ENCODE results near the gene WDFY2. TPM values are rescaled to one million over a fixed set of nuclear protein-coding genes. Genes with fewer than 3 reads are reported as not detected.

Gene WDFY2
- total and polyA plus RNA-seq, 2 donors: 3.4 to 7.4 TPM

DNA sequence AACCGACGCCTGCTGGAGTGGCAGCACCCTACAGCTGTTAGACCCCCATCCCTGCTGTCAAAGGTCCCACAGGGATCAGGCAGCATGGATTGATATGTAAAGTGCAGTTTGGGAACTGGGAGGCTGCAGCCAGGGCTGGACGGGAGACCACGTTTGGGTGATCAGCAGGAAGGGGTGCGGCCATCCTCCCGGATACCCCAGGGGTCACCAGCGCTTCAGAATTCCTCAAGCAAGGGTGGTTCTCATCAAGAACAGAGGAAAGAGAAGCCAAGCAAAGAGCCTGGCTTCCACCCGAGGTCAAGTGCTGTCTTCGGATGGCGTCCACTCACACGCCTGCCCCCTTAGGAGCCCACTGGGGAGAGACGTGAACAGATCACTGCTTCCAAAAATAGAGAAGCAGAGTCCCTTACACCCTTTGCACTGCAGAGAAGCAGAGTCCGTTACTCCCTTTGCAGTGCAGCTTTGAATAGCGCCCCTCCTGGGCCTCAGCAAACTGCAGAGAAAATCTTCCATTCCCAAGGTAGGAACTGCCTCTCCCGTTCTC is 184.2 kb downstream of the WDFY2 start:
- no peak overlapping the region for H3K27ac ChIP-seq (ENCODE audit: low read depth in 1 of 2, low read length in 1 of 2)

DNA sequence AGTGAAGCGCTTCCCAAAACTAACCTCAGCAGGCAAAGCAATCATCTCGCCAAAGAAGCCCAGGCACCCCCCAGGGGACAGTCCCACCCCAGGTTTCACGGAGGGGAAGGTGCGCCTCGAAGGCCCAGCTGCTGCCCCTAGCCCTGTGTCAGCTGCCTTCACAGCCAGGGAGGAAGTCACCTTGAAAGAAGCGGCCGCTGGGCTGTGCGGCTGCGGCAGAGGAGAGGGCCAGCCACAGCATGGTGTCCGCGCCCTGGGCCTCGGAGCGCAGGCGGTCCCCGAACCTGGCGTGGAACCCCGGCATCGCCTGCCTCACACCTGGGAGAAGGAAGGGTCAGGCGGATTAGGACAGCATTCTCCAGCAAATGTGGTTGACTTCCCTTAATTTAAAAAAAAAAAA is 184.7 kb downstream of the WDFY2 start:
- H3K27ac ChIP-seq (ENCODE audit: low read depth in 1 of 2, low read length in 1 of 2): no peak overlapping the region
- no peaks in the 10 kb centered on the region for H3K27me3 ChIP-seq (ENCODE audit: control insufficient read depth in 2 of 2, insufficient read depth in 1 of 2, low read length in 1 of 2)
- H3K4me3 ChIP-seq (ENCODE audit: low read length in 2 of 2): no peak overlapping the region
- H3K36me3 ChIP-seq (ENCODE audit: control insufficient read depth in 2 of 2, insufficient read depth in 2 of 2, low read length in 1 of 2): peaks cover 4 to 21% of the 10 kb centered on the region in 2 donors
- WGBS: 98% methylated on average over 19 of the region's 19 CpGs
- peaks cover 0 to 3% of the 10 kb centered on the region in 2 donors for H3K9me3 ChIP-seq (ENCODE audit: control insufficient read depth in 2 of 2, insufficient read depth in 1 of 2, low read length in 1 of 2)
- no peak for DNase-seq (ENCODE audit: low read depth in 6 of 9, low spot score in 9 of 9)
- peaks cover 10 to 15% of the 10 kb centered on the region in 2 donors for H3K4me1 ChIP-seq (ENCODE audit: control insufficient read depth in 2 of 2, insufficient read depth in 2 of 2, low read length in 2 of 2)

More for the DNA sequence above, 184.2 kb downstream of the WDFY2 start:
- H3K4me1 ChIP-seq (ENCODE audit: control insufficient read depth in 2 of 2, insufficient read depth in 2 of 2, low read length in 2 of 2): peaks cover 10 to 16% of the 10 kb centered on the region in 2 donors
- DNase-seq (ENCODE audit: low read depth in 6 of 9, low spot score in 9 of 9): no peak
- H3K27me3 ChIP-seq (ENCODE audit: control insufficient read depth in 2 of 2, insufficient read depth in 1 of 2, low read length in 1 of 2): no peaks in the 10 kb centered on the region
- H3K4me3 ChIP-seq (ENCODE audit: low read length in 2 of 2): no peak overlapping the region
- peaks cover 4 to 21% of the 10 kb centered on the region in 2 donors for H3K36me3 ChIP-seq (ENCODE audit: control insufficient read depth in 2 of 2, insufficient read depth in 2 of 2, low read length in 1 of 2)
- WGBS: 98% methylated on average over 15 of the region's 15 CpGs
- peaks cover 0 to 4% of the 10 kb centered on the region in 2 donors for H3K9me3 ChIP-seq (ENCODE audit: control insufficient read depth in 2 of 2, insufficient read depth in 1 of 2, low read length in 1 of 2)

DNA sequence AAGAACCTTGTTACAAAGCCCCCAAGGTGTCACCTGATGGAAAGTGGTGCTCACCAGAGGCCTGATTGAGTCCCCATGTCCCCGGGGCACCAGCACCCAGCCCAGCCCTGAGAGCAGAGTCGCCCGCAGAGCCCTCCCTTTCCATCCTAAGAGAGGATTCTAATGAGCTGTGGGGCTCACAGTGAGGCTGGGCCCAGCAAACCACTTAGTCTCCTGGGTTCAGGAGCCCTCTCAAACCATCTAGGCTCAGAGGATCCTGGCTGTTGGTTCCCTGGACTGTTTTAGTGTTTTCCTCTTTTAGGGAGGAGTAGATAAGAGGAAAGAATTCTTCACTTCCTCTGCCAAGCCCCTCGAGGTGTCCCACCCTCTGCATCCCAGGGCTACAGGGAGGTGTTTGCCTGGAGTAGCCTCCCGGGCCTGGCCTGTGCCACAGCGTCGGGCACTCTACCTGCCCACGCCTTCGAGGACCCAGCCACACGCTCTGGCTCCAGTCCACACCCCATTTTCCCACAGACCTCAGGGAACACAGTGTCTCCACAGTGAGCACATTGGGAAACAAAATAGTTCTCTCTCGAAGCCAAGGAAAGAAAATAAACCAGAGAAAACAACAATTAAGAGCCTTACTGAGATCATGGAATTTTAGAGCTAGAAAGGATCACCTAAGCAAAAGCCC is 185.3 kb downstream of the WDFY2 start:
- H3K36me3 ChIP-seq (ENCODE audit: control insufficient read depth in 2 of 2, insufficient read depth in 2 of 2, low read length in 1 of 2): peaks cover 4 to 21% of the 10 kb centered on the region in 2 donors
- no peak for DNase-seq (ENCODE audit: low read depth in 6 of 9, low spot score in 9 of 9)
- no peaks in the 10 kb centered on the region for H3K27me3 ChIP-seq (ENCODE audit: control insufficient read depth in 2 of 2, insufficient read depth in 1 of 2, low read length in 1 of 2)
- H3K4me1 ChIP-seq (ENCODE audit: control insufficient read depth in 2 of 2, insufficient read depth in 2 of 2, low read length in 2 of 2): peaks cover 4 to 9% of the 10 kb centered on the region in 2 donors
- no peaks in the 10 kb centered on the region for H3K9me3 ChIP-seq (ENCODE audit: control insufficient read depth in 2 of 2, insufficient read depth in 1 of 2, low read length in 1 of 2)
- H3K4me3 ChIP-seq (ENCODE audit: low read length in 2 of 2): no peak overlapping the region
- no peak overlapping the region for H3K27ac ChIP-seq (ENCODE audit: low read depth in 1 of 2, low read length in 1 of 2)
- WGBS: 89% methylated on average over 11 of the region's 11 CpGs

DNA sequence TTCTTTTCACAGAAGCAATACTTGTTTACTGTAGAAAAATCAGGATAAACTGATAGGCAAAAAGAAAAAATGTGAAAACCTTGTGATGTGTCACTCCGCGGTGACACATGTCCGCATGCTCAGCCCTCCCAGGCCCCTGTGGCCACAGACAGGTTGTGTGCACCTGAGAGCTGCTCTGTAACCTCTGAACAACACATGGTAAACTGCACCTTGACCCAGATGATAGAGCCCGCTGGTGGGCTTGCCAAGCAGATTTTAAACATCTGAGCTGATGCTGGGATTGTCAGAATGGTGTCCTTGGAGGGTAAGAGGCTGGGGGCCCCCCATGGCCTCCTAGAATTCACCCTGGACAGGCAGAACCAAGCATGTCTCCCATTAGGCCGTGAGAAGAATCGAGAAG is 185.9 kb downstream of the WDFY2 start:
- H3K27ac ChIP-seq (ENCODE audit: low read depth in 1 of 2, low read length in 1 of 2): no peak overlapping the region
- H3K4me1 ChIP-seq (ENCODE audit: control insufficient read depth in 2 of 2, insufficient read depth in 2 of 2, low read length in 2 of 2): peaks cover 0 to 3% of the 10 kb centered on the region in 2 donors
- WGBS: 97% methylated on average over 6 of the region's 6 CpGs
- H3K27me3 ChIP-seq (ENCODE audit: control insufficient read depth in 2 of 2, insufficient read depth in 1 of 2, low read length in 1 of 2): no peaks in the 10 kb centered on the region
- no peak overlapping the region for H3K4me3 ChIP-seq (ENCODE audit: low read length in 2 of 2)
- H3K36me3 ChIP-seq (ENCODE audit: control insufficient read depth in 2 of 2, insufficient read depth in 2 of 2, low read length in 1 of 2): peaks cover 4 to 21% of the 10 kb centered on the region in 2 donors
- no peak for DNase-seq (ENCODE audit: low read depth in 6 of 9, low spot score in 9 of 9)
- H3K9me3 ChIP-seq (ENCODE audit: control insufficient read depth in 2 of 2, insufficient read depth in 1 of 2, low read length in 1 of 2): no peaks in the 10 kb centered on the region

DNA sequence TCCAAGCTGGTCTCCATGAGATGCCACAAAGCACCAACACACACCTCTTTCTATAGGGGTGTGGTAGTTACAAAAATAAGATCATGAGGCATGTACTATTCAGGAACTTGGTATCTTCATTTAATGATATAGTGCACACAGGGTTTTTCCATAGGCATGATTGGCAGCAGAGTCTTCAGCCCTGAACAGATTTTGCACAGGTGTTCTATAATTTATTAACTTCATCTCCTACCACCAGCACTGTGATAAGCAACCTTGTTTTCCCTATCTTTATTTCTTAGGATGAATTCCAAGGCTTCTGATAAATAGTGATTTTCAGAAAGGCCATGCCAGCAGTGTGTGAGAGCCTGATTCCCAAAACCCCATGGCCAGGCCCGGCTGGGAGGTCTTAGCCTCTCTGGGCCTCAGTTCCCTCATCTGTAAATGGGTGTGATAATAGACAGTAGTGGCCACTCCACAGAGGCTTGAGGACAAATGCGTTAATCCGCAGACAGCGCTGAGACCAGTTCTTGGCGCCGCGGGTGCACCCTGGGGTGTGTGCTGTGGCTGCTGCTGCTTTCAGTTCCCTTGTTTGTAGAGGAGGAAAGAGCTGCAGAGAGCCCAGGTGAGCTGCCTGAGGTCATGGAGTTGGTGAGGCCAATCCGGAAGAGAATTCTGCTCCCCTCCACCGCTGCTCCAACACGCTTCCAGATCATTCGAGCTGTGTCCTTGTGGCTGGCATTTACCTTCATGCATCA is 186.6 kb downstream of the WDFY2 start:
- Histone ChIP-seq H3K27ac (ENCODE audit: low read depth in 1 of 2, low read length in 1 of 2) (no peak overlapping the region), H3K4me1 (ENCODE audit: control insufficient read depth in 2 of 2, insufficient read depth in 2 of 2, low read length in 2 of 2) (no peaks in the 10 kb centered on the region), H3K9me3 (ENCODE audit: control insufficient read depth in 2 of 2, insufficient read depth in 1 of 2, low read length in 1 of 2) (no peaks in the 10 kb centered on the region), H3K4me3 (ENCODE audit: low read length in 2 of 2) (no peak overlapping the region), H3K27me3 (ENCODE audit: control insufficient read depth in 2 of 2, insufficient read depth in 1 of 2, low read length in 1 of 2) (no peaks in the 10 kb centered on the region), H3K36me3 (ENCODE audit: control insufficient read depth in 2 of 2, insufficient read depth in 2 of 2, low read length in 1 of 2) (peaks cover 4 to 21% of the 10 kb centered on the region in 2 donors)
- WGBS: 98% methylated on average over 11 of the region's 11 CpGs
- no peak for DNase-seq (ENCODE audit: low read depth in 6 of 9, low spot score in 9 of 9)

DNA sequence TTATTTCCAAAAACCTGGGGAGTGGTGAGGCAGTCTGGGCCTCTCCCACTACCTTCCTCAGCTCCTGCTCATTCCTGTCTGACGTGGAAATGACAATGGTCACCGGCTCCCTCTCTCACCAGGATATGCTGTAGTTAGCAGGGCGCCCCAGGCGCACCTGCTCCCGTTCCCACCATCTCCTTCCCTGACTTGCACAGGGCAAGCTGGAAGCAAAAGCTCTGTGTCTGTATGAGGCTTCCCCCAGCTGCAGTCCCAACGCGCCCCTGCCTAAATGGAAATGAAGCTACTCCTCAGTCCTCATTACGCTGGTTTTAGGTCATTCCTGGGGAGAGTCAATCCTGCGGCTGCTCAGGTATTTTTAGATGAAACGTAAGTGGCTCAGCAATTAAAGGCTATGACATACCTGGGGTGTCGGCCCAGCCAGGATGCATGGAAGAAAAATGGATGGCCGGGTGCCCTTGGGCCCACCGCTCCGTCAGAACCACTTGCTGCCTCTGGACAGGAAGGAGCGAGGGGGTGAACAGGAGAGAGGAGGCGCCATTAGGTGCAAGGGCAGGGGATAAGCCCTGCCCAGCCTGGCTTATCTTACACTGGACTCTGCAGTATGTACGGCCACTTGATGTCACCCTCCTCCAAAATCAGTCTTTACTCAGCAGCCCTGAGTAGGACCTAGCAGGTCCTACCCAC is 187.3 kb downstream of the WDFY2 start:
- DNase-seq (ENCODE audit: low read depth in 6 of 9, low spot score in 9 of 9): no peak
- Histone ChIP-seq H3K9me3 (ENCODE audit: control insufficient read depth in 2 of 2, insufficient read depth in 1 of 2, low read length in 1 of 2) (no peaks in the 10 kb centered on the region), H3K4me3 (ENCODE audit: low read length in 2 of 2) (no peak overlapping the region), H3K27me3 (ENCODE audit: control insufficient read depth in 2 of 2, insufficient read depth in 1 of 2, low read length in 1 of 2) (no peaks in the 10 kb centered on the region), H3K27ac (ENCODE audit: low read depth in 1 of 2, low read length in 1 of 2) (no peak overlapping the region), H3K36me3 (ENCODE audit: control insufficient read depth in 2 of 2, insufficient read depth in 2 of 2, low read length in 1 of 2) (peaks cover 4 to 18% of the 10 kb centered on the region in 2 donors), H3K4me1 (ENCODE audit: control insufficient read depth in 2 of 2, insufficient read depth in 2 of 2, low read length in 2 of 2) (no peaks in the 10 kb centered on the region)
- 96% methylated on average over 17 of the region's 17 CpGs for WGBS

DNA sequence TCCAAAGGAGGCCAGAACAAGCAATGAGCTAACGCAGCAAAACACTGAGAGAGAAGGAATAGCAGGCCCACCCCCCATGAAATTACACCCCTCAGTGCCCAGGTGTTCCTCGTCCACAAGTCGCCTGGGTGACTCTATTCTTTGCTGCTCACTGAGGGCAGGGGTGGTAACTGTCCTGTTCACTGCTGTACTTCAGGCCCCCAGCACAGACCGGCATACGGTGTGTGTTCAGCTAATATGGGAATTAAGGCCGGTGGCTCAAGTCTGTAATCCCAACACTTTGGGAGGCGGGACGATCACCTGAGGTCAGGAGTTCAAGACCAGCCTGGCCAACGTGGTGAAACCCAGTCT is 187.8 kb downstream of the WDFY2 start:
- WGBS: 96% methylated on average over 9 of the region's 9 CpGs

DNA sequence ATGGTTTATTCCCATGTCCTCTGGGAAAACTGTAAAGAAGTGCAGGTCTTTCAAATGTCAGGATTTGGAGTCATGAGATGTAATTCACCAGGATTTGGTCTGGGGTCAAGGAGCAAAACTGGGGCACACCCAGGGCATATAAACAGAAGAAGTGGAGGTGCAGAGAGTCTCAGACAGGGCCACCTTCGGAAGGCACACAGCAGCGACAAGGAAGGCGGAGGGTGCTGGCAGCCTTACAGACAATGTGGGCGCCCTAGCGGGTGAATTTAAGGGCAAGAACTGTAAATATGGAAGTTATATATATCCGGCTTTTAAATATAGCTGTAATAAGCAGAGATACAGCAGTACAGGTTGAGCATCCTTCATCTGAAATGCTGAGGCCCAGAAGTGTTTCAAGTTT is 188.5 kb downstream of the WDFY2 start:
- Histone ChIP-seq H3K27me3 (ENCODE audit: control insufficient read depth in 2 of 2, insufficient read depth in 1 of 2, low read length in 1 of 2) (no peaks in the 10 kb centered on the region), H3K9me3 (ENCODE audit: control insufficient read depth in 2 of 2, insufficient read depth in 1 of 2, low read length in 1 of 2) (no peaks in the 10 kb centered on the region), H3K4me1 (ENCODE audit: control insufficient read depth in 2 of 2, insufficient read depth in 2 of 2, low read length in 2 of 2) (no peaks in the 10 kb centered on the region), H3K27ac (ENCODE audit: low read depth in 1 of 2, low read length in 1 of 2) (no peak overlapping the region), H3K4me3 (ENCODE audit: low read length in 2 of 2) (no peak overlapping the region), H3K36me3 (ENCODE audit: control insufficient read depth in 2 of 2, insufficient read depth in 2 of 2, low read length in 1 of 2) (peaks cover 0 to 15% of the 10 kb centered on the region in 2 donors)
- 98% methylated on average over 6 of the region's 6 CpGs for WGBS
- no peak for DNase-seq (ENCODE audit: low read depth in 6 of 9, low spot score in 9 of 9)

More for the DNA sequence above, 187.8 kb downstream of the WDFY2 start:
- H3K4me3 ChIP-seq (ENCODE audit: low read length in 2 of 2): no peak overlapping the region
- no peaks in the 10 kb centered on the region for H3K9me3 ChIP-seq (ENCODE audit: control insufficient read depth in 2 of 2, insufficient read depth in 1 of 2, low read length in 1 of 2)
- H3K27me3 ChIP-seq (ENCODE audit: control insufficient read depth in 2 of 2, insufficient read depth in 1 of 2, low read length in 1 of 2): no peaks in the 10 kb centered on the region
- H3K4me1 ChIP-seq (ENCODE audit: control insufficient read depth in 2 of 2, insufficient read depth in 2 of 2, low read length in 2 of 2): no peaks in the 10 kb centered on the region
- no peak overlapping the region for H3K27ac ChIP-seq (ENCODE audit: low read depth in 1 of 2, low read length in 1 of 2)
- peaks cover 2 to 17% of the 10 kb centered on the region in 2 donors for H3K36me3 ChIP-seq (ENCODE audit: control insufficient read depth in 2 of 2, insufficient read depth in 2 of 2, low read length in 1 of 2)
- no peak for DNase-seq (ENCODE audit: low read depth in 6 of 9, low spot score in 9 of 9)

DNA sequence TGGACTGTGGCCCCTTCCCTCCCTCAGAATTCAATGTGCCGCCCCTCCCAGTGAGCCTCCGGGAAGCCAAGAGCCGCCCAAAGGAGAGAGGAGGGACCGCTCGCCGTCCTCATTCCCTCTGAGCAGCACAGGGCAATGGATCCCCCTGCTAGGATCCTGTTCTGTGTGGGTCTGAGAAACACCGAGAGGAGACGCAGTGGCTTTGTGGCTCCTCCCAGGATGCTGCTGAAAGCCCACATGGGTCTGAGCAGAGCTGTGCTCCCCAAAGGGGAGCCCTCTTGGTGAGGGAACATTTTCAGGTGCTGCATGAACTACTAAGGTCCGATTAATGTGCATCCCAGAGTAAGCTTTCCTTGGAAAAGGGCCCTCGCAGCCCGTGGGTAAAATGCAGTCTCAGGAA is 189.3 kb downstream of the WDFY2 start:
- Histone ChIP-seq H3K27ac (ENCODE audit: low read depth in 1 of 2, low read length in 1 of 2) (no peak overlapping the region), H3K9me3 (ENCODE audit: control insufficient read depth in 2 of 2, insufficient read depth in 1 of 2, low read length in 1 of 2) (no peaks in the 10 kb centered on the region), H3K27me3 (ENCODE audit: control insufficient read depth in 2 of 2, insufficient read depth in 1 of 2, low read length in 1 of 2) (no peaks in the 10 kb centered on the region), H3K4me3 (ENCODE audit: low read length in 2 of 2) (no peak overlapping the region), H3K36me3 (ENCODE audit: control insufficient read depth in 2 of 2, insufficient read depth in 2 of 2, low read length in 1 of 2) (peaks cover 0 to 10% of the 10 kb centered on the region in 2 donors), H3K4me1 (ENCODE audit: control insufficient read depth in 2 of 2, insufficient read depth in 2 of 2, low read length in 2 of 2) (no peaks in the 10 kb centered on the region)
- WGBS: 93% methylated on average over 11 of the region's 11 CpGs
- DNase-seq (ENCODE audit: low read depth in 6 of 9, low spot score in 9 of 9): no peak

All from thymus (tissue), 11 donors.